Glutamatergic neuron (in vitro differentiated cells): ENCODE results near the gene FLAD1. TPM values are rescaled to one million over a fixed set of nuclear protein-coding genes. Genes with fewer than 3 reads are reported as not detected.

Experiments used
- DNase-seq: peaks from one replicate; pipeline ENCODE4 v3.0.0; 2022
- H3K27ac Mint-ChIP-seq: one replicate; pipeline ENCODE4 v1.8.0; 2020; ENCODE audit warnings: mild to moderate bottlenecking, mixed read lengths, inconsistent platforms; ENCODE audit not compliant: unreplicated experiment
- H3K27me3 Mint-ChIP-seq: one replicate; pipeline ENCODE4 v1.8.0; 2020; ENCODE audit warnings: mild to moderate bottlenecking, moderate library complexity, mixed read lengths, inconsistent platforms; ENCODE audit not compliant: unreplicated experiment
- H3K36me3 Mint-ChIP-seq: one replicate; pipeline ENCODE4 v1.8.0; 2020; ENCODE audit warnings: mild to moderate bottlenecking, mixed read lengths, inconsistent platforms; ENCODE audit not compliant: unreplicated experiment
- H3K4me1 Mint-ChIP-seq: one replicate; pipeline ENCODE4 v1.8.0; 2020; ENCODE audit warnings: mild to moderate bottlenecking, low read depth, mixed read lengths, inconsistent platforms; ENCODE audit not compliant: unreplicated experiment
- H3K4me3 Mint-ChIP-seq: one replicate; pipeline ENCODE4 v1.8.0; 2020; ENCODE audit warnings: mild to moderate bottlenecking, mixed read lengths, inconsistent platforms; ENCODE audit not compliant: unreplicated experiment
- H3K9me3 Mint-ChIP-seq: one replicate; pipeline ENCODE4 v1.8.0; 2020; ENCODE audit warnings: mild to moderate bottlenecking, moderate library complexity, mixed read lengths, inconsistent platforms; ENCODE audit not compliant: unreplicated experiment
- CTCF ChIP-seq: fragments of 200-600 bp; sonication (generic); IDR thresholded peaks from one replicate; pipeline ENCODE4 v1.5.0; 2021; ENCODE audit not compliant: partially characterized antibody, unreplicated experiment
- total RNA-seq: library from RNA; stranded (reverse); fragmentation: NEBNext Ultra II Directional; extraction: Animal tissue kit (Norgen Biotek cat#: 25700); gene quantifications from one replicate; pipeline ENCODE4 v1.2.1, GENCODE V29; 2021; ENCODE audit not compliant: unreplicated experiment

The FLAD1 gene
- total RNA-seq, 1 donor from 2014 or later: 68.8 TPM

GRCh38 chr1:154972517-154973343 lies 10.4 kb upstream of the FLAD1 start:
- Mint-ChIP-seq H3K9me3 (peaks cover 3% of the 10 kb centered on the region), H3K27me3 (peaks cover 9% of the 10 kb centered on the region), H3K36me3 (no peaks in the 10 kb centered on the region), H3K4me3 (peak overlapping the region; percentile 82), H3K4me1 (peaks cover 31% of the 10 kb centered on the region), H3K27ac (peak overlapping the region; percentile 89)
- no peak for TF ChIP-seq CTCF
- no peak for DNase-seq

GRCh38 chr1:154973344-154974101 lies 9.6 kb upstream of the FLAD1 start:
- peak; percentile 18 for TF ChIP-seq CTCF
- H3K4me1 Mint-ChIP-seq: peaks cover 27% of the 10 kb centered on the region
- peak; percentile 95 for DNase-seq
- peak overlapping the region; percentile 82 for H3K4me3 Mint-ChIP-seq
- H3K9me3 Mint-ChIP-seq: peaks cover 3% of the 10 kb centered on the region
- H3K36me3 Mint-ChIP-seq: no peaks in the 10 kb centered on the region
- peaks cover 6% of the 10 kb centered on the region for H3K27me3 Mint-ChIP-seq
- no peak overlapping the region for H3K27ac Mint-ChIP-seq

GRCh38 chr1:154974102-154974807 lies 8.9 kb upstream of the FLAD1 start, which contains the start of gene CKS1B:
TSS of gene CKS1B (plus strand) at chr1:154974681. CDS start at chr1:154974746, 65 bp downstream.
- H3K36me3 Mint-ChIP-seq: no peaks in the 10 kb centered on the region
- no peak within 1 kb of the TSS for H3K4me3 Mint-ChIP-seq
- H3K27me3 Mint-ChIP-seq: peaks cover 6% of the 10 kb centered on the region
- H3K9me3 Mint-ChIP-seq: peaks cover 2% of the 10 kb centered on the region
- peak; percentile 94 for DNase-seq
- H3K4me1 Mint-ChIP-seq: peaks cover 22% of the 10 kb centered on the region
- TF ChIP-seq CTCF: no peak
- no peak within 1 kb of the TSS for H3K27ac Mint-ChIP-seq

GRCh38 chr1:154974808-154975408 lies 8.2 kb upstream of the FLAD1 start:
- Mint-ChIP-seq H3K4me1 (peaks cover 19% of the 10 kb centered on the region), H3K9me3 (peaks cover 2% of the 10 kb centered on the region), H3K27ac (no peak overlapping the region), H3K27me3 (peaks cover 2% of the 10 kb centered on the region), H3K4me3 (no peak overlapping the region), H3K36me3 (no peaks in the 10 kb centered on the region)
- DNase-seq: peak; percentile 96
- no peak for TF ChIP-seq CTCF
